22Rv1 (cell line): Measurements from ENCODE around the gene CCDC57.

ENCODE experiments used
- CTCF ChIP-seq: fragments of 450-650 bp; IDR thresholded peaks from 2 replicates; pipeline ENCODE4 v1.5.1; 2017; ENCODE audit warnings: mild to moderate bottlenecking
- ZFX ChIP-seq: fragments of 450-650 bp; IDR thresholded peaks from 2 replicates; pipeline ENCODE4 v1.6.1; 2017; ENCODE audit warnings: antibody characterized with exemption, borderline replicate concordance

GRCh38 chr17:82213251-82214011, 789 bp upstream of the CCDC57 start:
- TF ChIP-seq CTCF (no peak), ZFX (no peak)
